Type B pancreatic cell (in vitro differentiated cells): Measurements from ENCODE around the gene PRPF4. TPM values are rescaled to one million over a fixed set of nuclear protein-coding genes. Genes with fewer than 3 reads are reported as not detected.

Experiments
- DNase-seq: peaks from one replicate; pipeline ENCODE4 v3.0.0; 2021; ENCODE audit warnings: mixed read lengths; ENCODE audit not compliant: unreplicated experiment; ENCODE audit errors: extremely low spot score
- H3K27ac Mint-ChIP-seq: 2 replicates; pipeline ENCODE4 v1.8.0; 2021; ENCODE audit warnings: mild to moderate bottlenecking, mixed read lengths
- H3K27me3 Mint-ChIP-seq: 2 replicates; pipeline ENCODE4 v1.8.0; 2021; ENCODE audit warnings: mixed read lengths
- H3K36me3 Mint-ChIP-seq: 2 replicates; pipeline ENCODE4 v1.8.0; 2021; ENCODE audit warnings: mixed read lengths
- H3K4me1 Mint-ChIP-seq: one replicate; pipeline ENCODE4 v1.8.0; 2021; ENCODE audit warnings: mixed read lengths; ENCODE audit not compliant: unreplicated experiment
- H3K4me3 Mint-ChIP-seq: 2 replicates; pipeline ENCODE4 v1.8.0; 2021; ENCODE audit warnings: mild to moderate bottlenecking, mixed read lengths
- H3K9me3 Mint-ChIP-seq: 2 replicates; pipeline ENCODE4 v1.8.0; 2021; ENCODE audit warnings: mixed read lengths
- CTCF ChIP-seq: fragments of 200-600 bp; sonication (generic); conservative IDR thresholded peaks from 2 replicates; pipeline ENCODE4 v1.5.0; 2021; ENCODE audit warnings: antibody characterized with exemption, mild to moderate bottlenecking
- total RNA-seq: library from RNA; stranded (reverse); gene quantifications from 2 replicates; pipeline ENCODE4 v1.2.1, GENCODE V29; 2021; ENCODE audit warnings: low replicate concordance

Gene PRPF4
- total RNA-seq, 1 donor from 2014 or later: 38.0 TPM

GRCh38 chr9:113313261-113313660 is 37.8 kb downstream of the PRPF4 start:
- Mint-ChIP-seq H3K9me3 (no peaks in the 10 kb centered on the region), H3K27ac (no peak overlapping the region), H3K27me3 (no peaks in the 10 kb centered on the region), H3K36me3 (no peaks in the 10 kb centered on the region), H3K4me1 (peaks cover 3% of the 10 kb centered on the region), H3K4me3 (no peak overlapping the region)
- no peak for TF ChIP-seq CTCF
- no peak for DNase-seq

GRCh38 chr9:113315231-113315630 is 39.8 kb downstream of the PRPF4 start:
- TF ChIP-seq CTCF: no peak
- Mint-ChIP-seq H3K27me3 (no peaks in the 10 kb centered on the region), H3K4me3 (no peak overlapping the region), H3K27ac (no peak overlapping the region), H3K4me1 (no peaks in the 10 kb centered on the region), H3K9me3 (no peaks in the 10 kb centered on the region), H3K36me3 (peaks cover 6% of the 10 kb centered on the region)
- DNase-seq: no peak

- DNase-seq: no peak
- Mint-ChIP-seq H3K4me3 (no peak overlapping the region), H3K36me3 (peaks cover 6% of the 10 kb centered on the region), H3K4me1 (no peaks in the 10 kb centered on the region), H3K27ac (no peak overlapping the region), H3K9me3 (no peaks in the 10 kb centered on the region), H3K27me3 (no peaks in the 10 kb centered on the region)
- no peak for TF ChIP-seq CTCF
Observed at GRCh38 chr9:113316030-113316429, 40.6 kb downstream of the PRPF4 start.

GRCh38 chr9:113317777-113318176 is 42.3 kb downstream of the PRPF4 start:
- no peak overlapping the region for H3K27ac Mint-ChIP-seq
- no peaks in the 10 kb centered on the region for H3K4me1 Mint-ChIP-seq
- peak; percentile 40 for TF ChIP-seq CTCF
- no peak for DNase-seq
- peaks cover 6% of the 10 kb centered on the region for H3K36me3 Mint-ChIP-seq
- H3K4me3 Mint-ChIP-seq: no peak overlapping the region
- H3K27me3 Mint-ChIP-seq: no peaks in the 10 kb centered on the region
- no peaks in the 10 kb centered on the region for H3K9me3 Mint-ChIP-seq

GRCh38 chr9:113319054-113319453 is 43.6 kb downstream of the PRPF4 start:
- Mint-ChIP-seq H3K4me3 (no peak overlapping the region), H3K27ac (no peak overlapping the region), H3K36me3 (peaks cover 6% of the 10 kb centered on the region), H3K4me1 (no peaks in the 10 kb centered on the region), H3K9me3 (no peaks in the 10 kb centered on the region), H3K27me3 (no peaks in the 10 kb centered on the region)
- DNase-seq: no peak
- no peak for TF ChIP-seq CTCF

- TF ChIP-seq CTCF: no peak
- no peak overlapping the region for H3K4me3 Mint-ChIP-seq
- H3K27ac Mint-ChIP-seq: no peak overlapping the region
- peaks cover 6% of the 10 kb centered on the region for H3K36me3 Mint-ChIP-seq
- no peaks in the 10 kb centered on the region for H3K27me3 Mint-ChIP-seq
- DNase-seq: no peak
- no peaks in the 10 kb centered on the region for H3K9me3 Mint-ChIP-seq
- H3K4me1 Mint-ChIP-seq: no peaks in the 10 kb centered on the region
Observed at GRCh38 chr9:113320051-113320450, 44.6 kb downstream of the PRPF4 start.
